Activated CD4-positive, alpha-beta memory T cell treated with anti-CD3 and anti-CD28 coated beads for 36 hours (primary cell): Measurements from ENCODE around the gene STK16. TPM values are rescaled to one million over a fixed set of nuclear protein-coding genes. Genes with fewer than 3 reads are reported as not detected.
"Not testable (repeated sequence)": the region's sequence is repeated elsewhere in the genome, so short reads cannot be mapped to it uniquely, and the experiment has no call there.

Source experiments
- CTCF ChIA-PET: fragments of 350-600 bp; sonication (Branson Sonifier 250); formaldehyde crosslinking; loops from one replicate; lab custom pipeline; 2021; ENCODE audit warnings: antibody characterized with exemption, inconsistent platforms; lab: Charles Lee
- POLR2A ChIA-PET: fragments of 350-600 bp; sonication (Branson Sonifier 250); formaldehyde crosslinking; loops from one replicate; lab custom pipeline; 2021; ENCODE audit warnings: antibody characterized with exemption; lab: Charles Lee
- DNase-seq: peaks from one replicate; pipeline ENCODE4 v3.0.0-alpha.2; 2020
- H3K27ac Mint-ChIP-seq: one replicate; pipeline ENCODE4 v1.8.0; 2021; ENCODE audit warnings: mixed read lengths
- H3K27me3 Mint-ChIP-seq: one replicate; pipeline ENCODE4 v1.8.0; 2021; ENCODE audit warnings: mixed read lengths
- H3K36me3 Mint-ChIP-seq: one replicate; pipeline ENCODE4 v1.8.0; 2021; ENCODE audit warnings: mixed read lengths
- H3K4me1 Mint-ChIP-seq: one replicate; pipeline ENCODE4 v1.8.0; 2021; ENCODE audit warnings: low read depth, mixed read lengths
- H3K4me3 Mint-ChIP-seq: one replicate; pipeline ENCODE4 v1.8.0; 2021; ENCODE audit warnings: mild to moderate bottlenecking, mixed read lengths
- H3K9me3 Mint-ChIP-seq: one replicate; pipeline ENCODE4 v1.8.0; 2021; ENCODE audit warnings: mixed read lengths
- intact Hi-C: fragments of 100-400 bp; cut with micrococcal nuclease; formaldehyde crosslinking; loops from one replicate; pipeline ENCODE4 v1.15.1; 2023
- total RNA-seq, 2 experiments: library from RNA; stranded (reverse); gene quantifications; one replicate each; pipeline ENCODE4 v1.2.3, GENCODE V29; 2021

STK16 gene, protein sequence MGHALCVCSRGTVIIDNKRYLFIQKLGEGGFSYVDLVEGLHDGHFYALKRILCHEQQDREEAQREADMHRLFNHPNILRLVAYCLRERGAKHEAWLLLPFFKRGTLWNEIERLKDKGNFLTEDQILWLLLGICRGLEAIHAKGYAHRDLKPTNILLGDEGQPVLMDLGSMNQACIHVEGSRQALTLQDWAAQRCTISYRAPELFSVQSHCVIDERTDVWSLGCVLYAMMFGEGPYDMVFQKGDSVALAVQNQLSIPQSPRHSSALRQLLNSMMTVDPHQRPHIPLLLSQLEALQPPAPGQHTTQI
- 10 to 100 TPM; 37.1 to 37.8 TPM for total RNA-seq

DNA sequence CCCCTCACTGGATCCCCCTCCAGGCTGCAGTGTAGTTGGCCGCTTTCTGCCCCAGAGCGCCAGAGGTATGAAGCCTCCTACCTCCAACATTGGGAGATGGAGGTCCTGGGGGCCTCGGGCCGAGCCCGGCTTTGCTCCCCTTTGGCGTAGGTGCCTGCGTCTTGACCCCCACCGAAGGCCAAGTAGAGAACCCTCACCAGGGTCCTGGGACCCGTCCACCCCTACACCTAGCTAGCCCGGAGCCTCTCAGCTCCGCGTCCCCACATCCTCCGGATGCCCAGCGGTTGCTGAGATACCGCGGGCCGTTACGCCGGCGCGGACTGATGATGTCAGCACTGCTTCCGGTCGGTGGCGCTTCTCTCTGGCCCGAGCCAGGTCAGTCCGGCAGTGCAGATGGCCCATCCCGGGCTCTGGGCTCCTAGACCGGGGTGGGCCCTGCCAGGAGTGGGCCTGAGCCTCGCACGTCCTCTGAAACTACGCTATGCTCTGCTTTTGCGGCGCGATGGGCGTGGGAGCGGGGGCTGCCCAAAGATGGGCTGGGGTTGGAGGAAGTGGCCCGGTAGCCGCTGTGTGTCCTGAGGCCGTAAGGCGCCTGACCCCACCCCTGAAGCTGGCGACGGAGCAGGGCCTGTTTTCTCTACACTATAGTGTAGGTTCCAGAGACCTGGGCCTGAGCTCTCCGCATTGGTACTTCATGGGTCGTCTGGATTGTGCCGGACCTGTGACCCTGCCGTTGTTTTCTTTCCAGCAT lies at the start of gene STK16, which contains the start of gene GLB1L:
TSS of gene STK16 (plus strand) at position 332 of the 751 bp plus-strand sequence. CDS start 521 bp downstream, outside the sequence.
TSS of gene GLB1L (minus strand) at position 297 of the 751 bp plus-strand sequence. CDS start 1,871 bp downstream, outside the sequence.
- intact Hi-C loops = loop anchor here (1.0 to 5.0 kb wide), 4 partner anchors 8 to 848 kb away; partner anchors contain the start of genes ANKZF1, ATG9A, CTDSP1 and NHEJ1
- Mint-ChIP-seq H3K4me3 (peak within 1 kb of the TSS; percentile 98), H3K27ac (peak within 1 kb of the TSS; percentile 98), H3K27me3 (no peaks in the 10 kb centered on the region), H3K9me3 (no peaks in the 10 kb centered on the region), H3K36me3 (peaks cover 35% of the 10 kb centered on the region), H3K4me1 (peaks cover 61% of the 10 kb centered on the region)
- DNase-seq = peak; percentile 95
- CTCF ChIA-PET = interaction anchor here (0.9 to 6.8 kb wide), 10 partner anchors 10 to 91 kb away, joined by 3 to 51 read pairs (median 4); partner anchors contain the start of genes ANKZF1, ATG9A, CNPPD1 and DNAJB2
- POLR2A ChIA-PET = interaction anchor here (0.7 to 2.6 kb wide), 10 partner anchors 8 to 69 kb away, joined by 3 to 43 read pairs (median 10); partner anchors contain the start of genes ANKZF1, ATG9A, CNPPD1 and DNAJB2

DNA sequence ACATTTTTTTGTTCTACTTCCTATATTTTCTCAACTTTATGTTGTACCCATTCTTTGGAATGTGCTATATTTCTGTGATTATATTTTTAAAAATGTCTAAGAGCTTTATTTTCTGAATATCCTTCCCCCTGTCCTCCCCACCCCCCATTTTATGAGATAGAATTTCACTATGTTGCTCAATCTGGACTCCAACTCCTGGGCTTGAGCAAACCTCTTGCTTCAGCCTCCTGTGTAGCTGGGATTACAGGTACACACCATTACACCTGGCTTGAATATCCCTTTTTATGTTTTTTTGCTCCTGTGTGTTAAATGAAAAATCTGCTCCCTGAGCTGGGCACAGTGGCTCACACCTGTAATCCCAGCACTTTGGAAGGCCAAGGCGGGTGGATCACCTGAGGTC lies 47.9 kb upstream of the STK16 start:
- POLR2A ChIA-PET = interaction anchor here (0.7 kb wide), 1 partner anchor 16 kb away, joined by 3 read pairs; no protein-coding TSS in a partner anchor

DNA sequence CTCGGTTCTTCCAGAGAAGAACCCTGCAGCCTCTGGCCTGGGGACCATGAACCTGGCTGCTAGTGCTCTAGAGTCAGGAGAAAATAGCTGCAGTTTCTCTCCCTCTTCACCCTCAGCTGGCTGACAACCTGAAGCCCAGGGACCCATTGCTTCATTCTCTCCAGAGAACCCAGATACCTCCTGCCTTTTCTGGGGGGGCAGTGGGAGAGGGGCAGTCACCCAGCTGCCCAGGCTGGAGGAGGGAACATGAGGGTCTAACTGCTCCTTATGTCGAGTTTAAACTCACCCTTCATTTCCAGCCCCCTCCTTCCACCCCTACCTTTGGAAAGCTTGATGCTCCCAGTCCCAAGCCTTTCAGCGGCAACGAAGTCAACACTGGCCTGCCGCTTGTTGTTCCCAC lies 46.3 kb upstream of the STK16 start:
- H3K4me3 Mint-ChIP-seq = no peak overlapping the region
- no peaks in the 10 kb centered on the region for H3K9me3 Mint-ChIP-seq
- ChIA-PET CTCF (interaction anchor here (0.7 kb wide), 1 partner anchor 96 kb away, joined by 3 read pairs; no protein-coding TSS in a partner anchor), POLR2A (no interaction called here)
- H3K4me1 Mint-ChIP-seq = no peaks in the 10 kb centered on the region
- H3K27me3 Mint-ChIP-seq = peaks cover 5% of the 10 kb centered on the region
- H3K27ac Mint-ChIP-seq = no peak overlapping the region
- peaks cover 2% of the 10 kb centered on the region for H3K36me3 Mint-ChIP-seq
- intact Hi-C loops = no loop called here
- DNase-seq = no peak

More for the DNA sequence above, 47.9 kb upstream of the STK16 start:
- Mint-ChIP-seq H3K27me3 (peaks cover 5% of the 10 kb centered on the region), H3K36me3 (peaks cover 2% of the 10 kb centered on the region), H3K9me3 (no peaks in the 10 kb centered on the region), H3K4me3 (no peak overlapping the region), H3K27ac (no peak overlapping the region), H3K4me1 (no peaks in the 10 kb centered on the region)
- DNase-seq = no peak
- intact Hi-C loops = no loop called here
- CTCF ChIA-PET = interaction anchor here (1.7 kb wide), 1 partner anchor 27 kb away, joined by 6 read pairs; the partner anchor contains the start of gene SLC23A3

DNA sequence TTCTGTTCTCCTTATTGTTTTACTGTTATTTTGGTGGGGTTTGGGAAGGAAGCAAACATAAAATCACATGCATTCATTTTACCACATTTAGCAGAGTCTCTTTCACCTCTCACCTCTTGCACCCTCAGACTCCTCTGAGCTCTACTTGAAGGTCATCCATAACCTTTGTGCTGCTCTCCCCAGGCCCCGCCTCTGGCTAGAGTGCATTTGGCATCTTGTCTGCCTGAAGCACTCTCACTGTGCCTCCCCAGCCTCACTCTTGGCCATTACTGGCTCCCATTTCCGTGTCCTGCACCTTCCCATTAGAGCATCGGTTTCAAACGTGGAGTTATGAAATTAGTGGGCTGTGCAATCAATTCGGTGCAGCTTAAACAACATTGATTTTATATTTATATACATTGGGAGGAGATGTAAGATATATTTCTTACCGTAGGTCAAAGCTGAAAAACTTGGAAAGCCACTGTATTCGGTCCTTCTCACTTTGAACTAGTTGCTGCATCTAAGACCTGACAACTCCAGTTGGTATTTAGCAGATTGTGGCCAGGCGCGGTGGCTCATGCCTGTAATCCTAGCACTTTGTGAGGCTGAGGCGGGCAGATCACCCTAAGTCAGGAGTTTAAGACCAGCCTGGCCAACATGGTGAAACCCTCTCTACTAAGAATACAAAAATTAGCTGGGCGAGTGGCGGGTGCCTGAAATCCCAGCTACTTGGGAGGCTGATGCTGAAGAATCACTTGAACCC lies 45.6 kb upstream of the STK16 start:
- no peaks in the 10 kb centered on the region for H3K4me1 Mint-ChIP-seq
- H3K9me3 Mint-ChIP-seq = peaks cover 4% of the 10 kb centered on the region
- peaks cover 5% of the 10 kb centered on the region for H3K27me3 Mint-ChIP-seq
- intact Hi-C loops = no loop called here
- no peak for DNase-seq
- no peak overlapping the region for H3K4me3 Mint-ChIP-seq
- H3K27ac Mint-ChIP-seq = no peak overlapping the region
- ChIA-PET POLR2A (interaction anchor here (0.8 kb wide), 1 partner anchor 96 kb away, joined by 3 read pairs; no protein-coding TSS in a partner anchor), CTCF (interaction anchor here (0.7 to 1.7 kb wide), 2 partner anchors 95 kb away, joined by 3 to 6 read pairs; no protein-coding TSS in a partner anchor)
- peaks cover 2% of the 10 kb centered on the region for H3K36me3 Mint-ChIP-seq

DNA sequence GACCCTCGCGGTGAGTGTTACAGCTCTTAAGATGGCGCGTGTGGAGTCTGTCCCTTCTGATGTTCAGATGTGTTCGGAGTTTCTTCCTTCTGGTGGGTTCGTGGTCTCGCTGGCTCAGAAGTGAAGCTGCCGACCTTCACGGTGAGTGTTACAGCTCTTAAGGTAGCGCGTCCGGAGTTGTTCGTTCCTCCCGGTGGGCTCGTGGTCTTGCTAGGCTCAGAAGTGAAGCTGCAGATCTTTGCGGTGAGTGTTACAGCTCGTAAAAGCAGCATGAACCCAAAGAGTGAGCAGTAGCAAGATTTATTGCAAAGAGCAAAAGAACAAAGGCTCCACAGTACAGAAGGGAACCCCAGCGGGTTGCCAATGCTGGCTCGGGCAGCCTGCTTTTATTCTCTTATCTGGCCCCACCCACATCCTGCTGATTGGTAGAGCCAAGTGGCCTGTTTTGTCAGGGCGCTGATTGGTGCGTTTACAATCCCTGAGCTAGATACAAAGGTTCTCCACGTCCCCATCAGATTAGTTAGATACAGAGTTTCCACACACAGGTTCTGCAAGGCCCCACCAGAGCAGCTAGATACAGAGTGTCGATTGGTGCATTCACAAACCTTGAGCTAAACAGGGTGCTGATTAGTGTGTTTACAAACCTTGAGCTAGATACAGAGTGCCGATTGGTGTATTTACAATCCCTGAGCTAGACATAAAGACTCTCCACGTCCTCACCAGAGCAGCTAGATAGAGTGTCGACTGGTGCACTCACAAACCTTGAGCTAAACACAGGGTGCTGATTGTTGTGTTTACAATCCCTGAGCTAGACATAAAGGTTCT lies 44.6 kb upstream of the STK16 start:
- DNase-seq = peak; percentile 33
- POLR2A ChIA-PET = interaction anchor here (0.8 to 1.0 kb wide), 2 partner anchors 25 to 94 kb away, joined by 3 to 4 read pairs; no protein-coding TSS in a partner anchor
- CTCF ChIA-PET = interaction anchor here (1.7 to 1.8 kb wide), 2 partner anchors 30 to 94 kb away, joined by 6 to 7 read pairs; no protein-coding TSS in a partner anchor
- H3K36me3 Mint-ChIP-seq, H3K4me1 Mint-ChIP-seq, H3K9me3 Mint-ChIP-seq, H3K27me3 Mint-ChIP-seq, intact Hi-C loops: not testable (repeated sequence)
- H3K4me3 Mint-ChIP-seq = peak overlapping the region; percentile 59
- peak overlapping the region; percentile 75 for H3K27ac Mint-ChIP-seq

DNA sequence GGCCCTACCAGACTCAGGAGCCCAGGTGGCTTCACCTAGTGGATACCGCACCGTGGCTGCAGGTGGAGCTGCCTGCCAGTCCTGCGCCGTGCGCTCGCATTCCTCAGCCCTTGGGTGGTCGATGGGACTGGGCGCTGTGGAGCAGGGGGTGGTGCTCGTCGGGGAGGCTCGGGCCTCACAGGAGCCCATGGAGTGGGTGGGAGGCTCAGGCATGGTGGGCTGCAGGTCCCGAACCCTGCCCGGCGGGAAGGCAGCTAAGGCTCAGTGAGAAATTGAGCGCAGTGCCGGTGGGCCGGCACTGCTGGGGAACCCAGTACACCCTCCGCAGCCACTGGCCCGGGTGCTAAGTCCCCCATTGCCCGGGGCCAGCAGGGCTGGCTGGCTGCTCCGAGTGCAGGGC lies 43.9 kb upstream of the STK16 start:
- POLR2A ChIA-PET, H3K36me3 Mint-ChIP-seq, DNase-seq, H3K27me3 Mint-ChIP-seq, H3K4me1 Mint-ChIP-seq, H3K27ac Mint-ChIP-seq, H3K4me3 Mint-ChIP-seq, H3K9me3 Mint-ChIP-seq, intact Hi-C loops: not testable (repeated sequence)
- CTCF ChIA-PET = interaction anchor here (1.7 to 1.8 kb wide), 2 partner anchors 30 to 93 kb away, joined by 6 to 7 read pairs; no protein-coding TSS in a partner anchor

DNA sequence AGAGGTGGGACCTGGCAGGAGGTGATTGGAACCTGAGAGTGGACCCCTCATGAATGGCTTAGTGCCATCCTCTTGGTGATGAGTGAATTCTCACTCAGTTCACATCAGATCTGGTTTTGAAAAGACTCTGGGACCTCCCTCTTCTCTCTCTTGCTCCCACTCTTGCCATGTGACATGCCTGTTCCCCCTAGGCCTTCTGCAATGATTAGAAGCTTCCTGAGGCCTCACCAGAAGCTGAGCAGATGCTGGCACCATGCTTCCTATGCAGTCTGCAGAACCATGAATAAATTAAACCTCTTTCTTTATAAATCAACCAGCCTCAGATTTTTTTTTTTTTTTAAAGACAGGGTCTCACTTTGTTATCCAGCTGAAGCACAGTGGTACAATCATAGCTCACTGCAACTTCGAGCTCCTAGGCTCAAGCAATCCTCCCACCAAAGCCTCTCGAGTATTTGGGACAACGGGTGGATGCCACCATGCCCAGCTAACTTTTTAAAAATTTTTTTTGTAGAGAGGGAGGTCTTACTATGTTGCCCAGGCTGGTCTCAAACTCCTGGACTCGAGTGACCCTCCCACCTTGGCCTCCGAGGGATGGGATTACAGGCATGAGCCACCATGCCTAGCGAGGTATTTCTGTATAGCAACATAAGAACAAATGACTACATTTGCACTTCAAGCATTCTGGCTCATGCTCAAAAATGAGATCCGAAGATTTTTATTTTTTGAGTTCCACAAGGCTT lies 40.7 kb upstream of the STK16 start:
- DNase-seq = no peak
- Mint-ChIP-seq H3K36me3 (peaks cover 5% of the 10 kb centered on the region), H3K27me3 (no peaks in the 10 kb centered on the region), H3K27ac (no peak overlapping the region), H3K4me1 (peaks cover 25% of the 10 kb centered on the region), H3K9me3 (peaks cover 5% of the 10 kb centered on the region), H3K4me3 (no peak overlapping the region)
- CTCF ChIA-PET = interaction anchor here (0.7 kb wide), 1 partner anchor 33 kb away, joined by 3 read pairs; no protein-coding TSS in a partner anchor
- POLR2A ChIA-PET = no interaction called here
- intact Hi-C loops = no loop called here

DNA sequence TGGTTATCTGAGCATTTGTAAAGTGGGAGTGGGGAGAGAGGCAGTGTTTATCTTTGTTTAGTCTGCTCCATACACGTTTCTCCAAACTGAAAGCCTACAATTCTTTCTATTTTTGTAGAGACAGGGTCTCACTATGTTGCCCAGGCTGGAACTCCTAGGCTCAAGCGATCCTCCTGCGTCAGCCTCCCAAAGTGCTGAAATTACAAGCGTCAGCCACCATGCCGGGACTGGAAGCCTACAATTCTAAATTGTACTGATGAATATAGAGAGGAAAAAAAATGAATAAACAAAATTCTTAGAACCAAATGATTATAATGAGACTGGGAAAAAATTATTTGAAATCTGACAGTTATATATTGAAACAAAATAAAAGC lies 40.1 kb upstream of the STK16 start:
- H3K4me3 Mint-ChIP-seq = peak overlapping the region; percentile 94

DNA sequence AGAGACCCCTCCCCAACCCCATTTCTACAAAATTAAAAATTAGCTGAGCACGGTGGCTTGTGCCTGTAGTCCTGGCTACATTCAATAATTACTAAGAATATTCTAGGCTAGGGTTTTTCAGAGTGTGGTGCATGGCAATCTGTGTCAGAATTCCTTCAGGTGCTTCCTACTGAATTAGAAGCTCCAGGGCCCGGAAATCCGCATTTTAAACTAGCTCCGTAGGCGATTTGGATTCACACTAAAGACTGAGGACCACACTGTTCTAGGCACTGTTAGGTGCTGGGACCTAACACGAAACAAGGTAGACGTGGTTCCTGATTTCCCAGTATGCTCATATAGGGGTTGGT lies 39.3 kb upstream of the STK16 start:
- Mint-ChIP-seq H3K27ac (peak overlapping the region; percentile 99), H3K9me3 (peaks cover 5% of the 10 kb centered on the region), H3K27me3 (no peaks in the 10 kb centered on the region), H3K36me3 (peaks cover 4% of the 10 kb centered on the region), H3K4me3 (peak overlapping the region; percentile 94), H3K4me1 (peaks cover 27% of the 10 kb centered on the region)
- no peak for DNase-seq
- ChIA-PET CTCF (interaction anchor here (1.0 to 3.5 kb wide), 14 partner anchors 12 to 226 kb away, joined by 3 to 22 read pairs (median 5); partner anchors contain the start of genes ANKZF1, ATG9A, CNPPD1 and GLB1L), POLR2A (interaction anchor here (0.6 to 2.6 kb wide), 14 partner anchors 12 to 178 kb away, joined by 3 to 26 read pairs (median 4); partner anchors contain the start of genes ANKZF1, ATG9A, CNPPD1 and GLB1L)
- intact Hi-C loops = loop anchor here (1.0 kb wide), 7 partner anchors 23 to 547 kb away; partner anchors contain the start of genes ANKZF1, ATG9A, BCS1L and DNAJB2

More for the DNA sequence above, 40.1 kb upstream of the STK16 start:
- Mint-ChIP-seq H3K27ac (no peak overlapping the region), H3K4me1 (peaks cover 25% of the 10 kb centered on the region), H3K9me3 (peaks cover 5% of the 10 kb centered on the region), H3K27me3 (no peaks in the 10 kb centered on the region), H3K36me3 (peaks cover 5% of the 10 kb centered on the region)
- DNase-seq = no peak
- intact Hi-C loops = no loop called here
- CTCF ChIA-PET = interaction anchor here (1.0 to 1.6 kb wide), 2 partner anchors 35 to 50 kb away, joined by 3 to 7 read pairs; partner anchors contain the start of gene SLC23A3
- POLR2A ChIA-PET = interaction anchor here (2.0 to 2.6 kb wide), 2 partner anchors 25 to 28 kb away, joined by 16 to 26 read pairs; partner anchors contain the start of genes ANKZF1, ATG9A and CNPPD1
